Measurements from ENCODE around the gene FAM209A.

FAM209A gene

DNA sequence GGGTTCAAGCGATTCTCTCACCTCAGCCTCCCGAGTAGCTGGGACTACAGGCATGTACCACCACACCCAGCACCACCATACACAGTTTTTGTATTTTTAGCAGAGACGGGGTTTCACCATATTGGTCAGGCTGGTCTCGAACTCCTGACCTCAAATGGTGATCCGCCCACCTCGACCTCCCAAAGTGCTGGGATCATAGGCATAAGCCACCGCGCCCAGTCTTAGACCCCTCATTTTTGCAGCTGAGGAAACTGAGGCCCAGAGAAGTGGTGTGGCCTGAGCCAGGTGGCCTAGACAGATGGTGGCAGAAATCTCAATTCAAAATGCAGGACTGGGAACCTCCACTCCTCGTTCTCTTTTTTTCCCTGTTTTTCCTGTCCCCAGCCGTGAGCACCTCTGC is 12.6 kb upstream of the FAM209A start:
- TF ChIP-seq CTCF (conservative IDR thresholded peaks at IDR 0.05), result no peak
- no peak for TF ChIP-seq ZFX (IDR thresholded peaks at IDR 0.05)

DNA sequence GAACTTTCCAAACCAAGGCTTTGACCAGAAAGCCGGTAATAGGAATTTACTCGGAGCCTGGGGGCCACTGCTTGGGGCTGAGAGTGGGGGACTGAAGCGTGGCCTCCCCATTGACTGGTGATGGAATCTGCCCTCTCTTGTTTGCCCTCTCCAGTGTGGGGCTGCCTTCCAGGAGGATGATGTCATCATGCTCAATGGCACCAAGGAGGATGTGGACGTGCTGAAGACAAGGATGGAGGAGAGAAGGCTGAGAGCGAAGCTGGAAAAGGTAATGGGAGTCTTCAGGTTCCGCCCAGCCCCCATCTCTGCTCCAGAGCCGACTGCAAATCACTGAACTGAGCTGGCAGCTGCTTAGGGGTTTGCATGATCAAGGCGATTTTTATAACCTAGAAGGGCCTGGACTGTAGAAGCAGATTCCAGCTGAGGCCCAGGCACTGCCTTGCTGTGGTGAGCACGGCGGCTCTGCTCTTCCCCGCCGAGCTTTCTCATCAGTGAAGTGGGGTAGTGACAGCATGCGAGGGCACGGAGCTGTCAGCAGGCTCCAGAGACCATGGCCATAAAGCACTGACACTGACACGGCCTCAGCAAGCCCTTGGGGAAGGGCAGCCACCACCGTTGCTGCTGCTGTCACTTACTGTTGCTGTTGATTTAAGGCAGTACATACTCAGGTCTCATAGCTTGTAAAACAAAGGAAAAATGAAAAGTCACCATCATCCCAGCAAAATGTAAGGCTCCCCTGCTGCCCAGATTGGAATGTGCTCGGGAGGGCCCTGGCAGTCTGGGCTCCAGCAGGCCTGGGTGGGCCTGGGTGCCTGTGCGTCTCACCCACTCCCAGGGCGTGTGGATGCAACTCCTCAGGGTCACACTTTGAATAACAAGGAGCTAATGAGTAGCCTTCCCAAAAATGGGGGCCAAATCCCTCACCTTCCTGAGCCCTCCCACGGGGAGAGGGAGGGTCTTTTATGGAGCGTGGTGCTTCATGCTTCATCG is 11.1 kb upstream of the FAM209A start:
- H3K27ac ChIP-seq, result no peak overlapping the region
- no peak for TF ChIP-seq ZFX (IDR thresholded peaks at IDR 0.05)
- TF ChIP-seq CTCF (conservative IDR thresholded peaks at IDR 0.05), result no peak

More for the DNA sequence above, 12.6 kb upstream of the FAM209A start:
- no peak overlapping the region for H3K27ac ChIP-seq

DNA sequence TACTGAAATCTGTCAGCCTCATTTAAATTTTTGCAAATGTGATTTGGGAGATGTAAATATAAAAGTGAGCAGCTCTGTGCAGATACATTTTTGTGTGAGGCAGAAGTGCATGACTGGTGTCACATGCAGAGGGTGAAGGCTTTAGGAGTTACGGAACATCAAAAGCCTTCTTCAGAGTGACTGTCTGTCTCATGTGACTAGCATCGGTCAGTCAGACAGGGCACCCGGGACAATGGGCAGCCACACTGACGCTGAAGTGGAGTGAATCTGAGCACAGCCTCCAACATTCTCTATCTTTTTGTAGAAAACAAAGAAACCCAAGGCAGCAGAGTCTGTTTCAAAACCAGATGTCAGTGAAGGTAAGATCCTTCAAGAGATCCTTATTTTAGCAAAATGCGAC is 7.9 kb upstream of the FAM209A start:
- H3K27ac ChIP-seq, result no peak overlapping the region
- TF ChIP-seq ZFX (IDR thresholded peaks at IDR 0.05), result no peak
- no peak for TF ChIP-seq CTCF (conservative IDR thresholded peaks at IDR 0.05)

DNA sequence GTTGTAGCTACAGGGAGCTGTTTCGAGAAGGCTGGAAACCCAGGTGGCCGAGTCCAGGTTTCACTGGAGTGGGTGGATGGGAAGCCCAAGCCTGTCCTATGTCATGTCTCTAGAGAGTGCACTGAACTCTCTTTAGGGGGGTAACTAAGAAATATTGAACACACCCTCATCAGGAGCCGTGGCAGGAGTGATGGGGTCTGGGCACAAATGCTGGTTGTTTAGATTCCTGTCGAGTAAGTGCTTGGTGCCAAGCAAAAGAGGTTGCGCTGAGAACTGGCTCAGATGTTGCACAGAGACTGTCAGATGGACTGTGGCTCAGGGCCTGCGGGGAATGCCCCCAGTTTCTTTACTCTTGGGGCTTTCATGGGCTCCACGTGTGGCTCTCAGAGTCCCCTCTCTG is 7.3 kb upstream of the FAM209A start:
- TF ChIP-seq ZFX (IDR thresholded peaks at IDR 0.05) (no peak), CTCF (conservative IDR thresholded peaks at IDR 0.05) (no peak)

DNA sequence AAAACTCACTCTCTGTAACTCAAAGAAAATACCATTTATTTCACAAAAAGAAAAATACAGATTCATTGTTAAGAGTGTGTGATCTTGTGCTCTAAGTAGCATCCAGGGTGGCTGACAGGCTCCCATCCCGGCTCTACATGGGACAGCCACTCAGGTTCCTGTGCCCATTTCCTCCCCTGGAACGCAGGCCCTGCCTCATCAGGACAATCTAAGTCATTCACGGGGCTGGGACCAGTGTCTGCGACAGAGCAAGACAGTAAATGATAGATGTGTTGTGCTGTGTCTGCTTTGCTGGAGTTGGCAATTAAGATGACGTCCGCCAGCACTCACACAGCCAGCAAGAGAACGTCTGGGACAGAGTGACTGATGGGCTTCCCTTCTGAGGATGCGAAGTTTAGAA is 6.9 kb upstream of the FAM209A start:
- no peak for TF ChIP-seq ZFX (IDR thresholded peaks at IDR 0.05)
- TF ChIP-seq CTCF (conservative IDR thresholded peaks at IDR 0.05), result no peak
- H3K27ac ChIP-seq, result no peak overlapping the region

More for the DNA sequence above, 7.3 kb upstream of the FAM209A start:
- no peak overlapping the region for H3K27ac ChIP-seq

- TF ChIP-seq CTCF (conservative IDR thresholded peaks at IDR 0.05) (no peak), ZFX (IDR thresholded peaks at IDR 0.05) (no peak)
- no peak overlapping the region for H3K27ac ChIP-seq
These were observed 6.4 kb upstream of the FAM209A start for GRCh38 chr20:56518126-56518525.

DNA sequence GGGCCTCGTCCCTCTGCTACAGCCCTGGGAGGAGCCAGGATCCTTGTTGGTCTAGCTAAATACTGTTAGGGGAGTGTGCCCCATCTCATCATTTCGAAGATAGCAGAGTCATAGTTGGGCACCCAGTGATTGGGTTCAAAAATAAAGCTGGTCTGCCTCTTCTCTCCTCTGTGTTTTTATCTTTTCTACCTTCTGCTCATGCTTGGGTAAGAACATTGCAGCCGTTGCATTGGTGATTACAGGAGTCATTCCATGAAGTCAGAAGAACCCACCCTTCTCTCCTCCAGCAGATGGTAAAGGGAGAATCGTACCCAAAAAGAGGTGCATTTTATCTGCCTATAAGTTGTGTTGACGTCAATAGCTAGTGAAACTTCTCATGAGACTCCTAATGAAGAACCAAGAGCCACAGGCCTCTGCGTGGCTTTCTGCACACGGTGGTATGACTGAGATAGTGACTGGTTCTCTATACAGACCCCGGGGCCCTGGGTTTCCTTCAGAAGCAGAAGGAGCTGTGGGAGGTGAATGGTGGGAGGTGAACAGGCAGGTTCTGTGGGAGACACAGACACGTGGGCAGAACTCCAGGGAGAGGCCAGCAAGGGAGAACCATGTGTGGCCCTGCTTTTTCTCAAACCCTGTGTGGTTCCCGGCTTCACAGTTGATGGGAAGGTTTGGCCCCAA is 5.7 kb upstream of the FAM209A start:
- no peak for TF ChIP-seq CTCF (conservative IDR thresholded peaks at IDR 0.05)
- no peak for TF ChIP-seq ZFX (IDR thresholded peaks at IDR 0.05)
- no peak overlapping the region for H3K27ac ChIP-seq

Measured in C4-2B (cell line).